K562 (cell line): ENCODE measurements around the gene GRIK2. TPM values are rescaled to one million over a fixed set of nuclear protein-coding genes. Genes with fewer than 3 reads are reported as not detected.

ENCODE experiments used
- ATAC-seq: fragments of 200-7000 bp; cut with Tn5 transposase; 3 replicates; pipeline ENCODE4 v1.9.1; 2020; ENCODE audit warnings: moderate library complexity
- BruUV-seq: library from RNA; stranded (reverse); fragments of 400-500 nt; replicated peaks from 2 replicates; lab custom pipeline; 2021; lab: Mats Ljungman, UMichigan
- CTCF ChIA-PET: fragments of 300-600 bp; formaldehyde crosslinking; extraction: SDS; loops from one replicate; lab custom pipeline; 2021; ENCODE audit warnings: low intra/inter-chr PET ratio; lab: Yijun Ruan, JAX
- POLR2A ChIA-PET: fragments of 300-600, 350-650 bp; sonication (Branson Sonifier 250); formaldehyde crosslinking; extraction: SDS; loops from one replicate; lab custom pipeline; 2021; ENCODE audit warnings: antibody characterized with exemption, inconsistent platforms; lab: Yijun Ruan, JAX
- DNase-seq, 4 experiments: peaks; one replicate each; pipeline versions ENCODE4 v3.0.0 to v3.0.0-alpha.2; 2011 to 2018; ENCODE audit warnings: low spot score in 3 of 4, mixed read lengths in 3 of 4; ENCODE audit errors: extremely low read depth in 1 of 4
- FAIRE-seq: peaks from 2 replicates; lab custom pipeline; 2011; peaks lifted over from hg19 to GRCh38; lab: Jason Lieb, UNC
- H2AFZ ChIP-seq: 2 replicates; pipeline ENCODE4 v1.6.0; 2011; ENCODE audit warnings: low read depth, low read length, control low read depth, inconsistent platforms
- H3K27ac ChIP-seq: fragments of 200-600 bp; 3 replicates; pipeline ENCODE4 v1.8.0; 2011; ENCODE audit warnings: low read depth, mild to moderate bottlenecking, control low read depth, inconsistent platforms, low read length, moderate library complexity, mixed read lengths; ENCODE audit errors: extremely low read depth
- H3K27me3 ChIP-seq, 2 experiments: fragments of 300-600 bp in 1 of 2; 2 replicates in 1 of 2; 3 replicates in 1 of 2; pipeline versions ENCODE4 v1.6.0 to v1.8.0; 2011; ENCODE audit warnings: inconsistent platforms in 2 of 2, low read length in 2 of 2, mild to moderate bottlenecking in 1 of 2, mixed read lengths in 1 of 2, moderate library complexity in 1 of 2; ENCODE audit not compliant: control insufficient read depth in 2 of 2, insufficient read depth in 2 of 2
- H3K36me3 ChIP-seq: fragments of 300-600 bp; 3 replicates; pipeline ENCODE4 v1.8.0; 2011; ENCODE audit warnings: mild to moderate bottlenecking, low read length, inconsistent platforms; ENCODE audit not compliant: control insufficient read depth, insufficient read depth
- H3K4me1 ChIP-seq, 2 experiments: fragments of 200-600 bp in 1 of 2; replicated peaks in 1 of 2; 2 replicates in 1 of 2; 3 replicates in 1 of 2; pipeline versions ENCODE4 v1.5.1 to v1.8.0; 2011; ENCODE audit warnings: inconsistent platforms in 2 of 2, low read length in 2 of 2, mild to moderate bottlenecking in 1 of 2, mixed read lengths in 1 of 2, moderate library complexity in 1 of 2; ENCODE audit not compliant: control insufficient read depth in 2 of 2, insufficient read depth in 2 of 2
- H3K4me2 ChIP-seq: 2 replicates; pipeline ENCODE4 v1.6.1; 2011; ENCODE audit warnings: low read length, control low read depth, inconsistent platforms, mixed read lengths; ENCODE audit not compliant: insufficient read depth
- H3K4me3 ChIP-seq: fragments of 200-600 bp; sonication (generic), shearing (Covaris generic); 2 replicates; pipeline ENCODE4 v1.5.1; 2016; ENCODE audit warnings: control low read depth, inconsistent platforms
- H3K79me2 ChIP-seq: fragments of 200-600 bp; 3 replicates; pipeline ENCODE4 v1.8.0; 2011; ENCODE audit warnings: low read length, inconsistent platforms; ENCODE audit not compliant: control insufficient read depth, insufficient read depth
- H3K9ac ChIP-seq, 2 experiments: 2 replicates each; pipeline versions ENCODE4 v1.6.0 to v1.6.1; 2011; ENCODE audit warnings: low read depth in 2 of 2, low read length in 2 of 2, control low read depth in 1 of 2, inconsistent platforms in 1 of 2, mild to moderate bottlenecking in 1 of 2, mixed read lengths in 1 of 2; ENCODE audit not compliant: insufficient read depth in 1 of 2
- H3K9me1 ChIP-seq: one replicate; pipeline ENCODE4 v1.6.0; 2011; ENCODE audit warnings: inconsistent platforms, mild to moderate bottlenecking, low read length, moderate library complexity; ENCODE audit not compliant: control insufficient read depth, insufficient read depth
- H3K9me3 ChIP-seq: replicated peaks from 2 replicates; pipeline ENCODE4 v1.5.1; 2011; ENCODE audit warnings: low read depth, low read length, inconsistent platforms; ENCODE audit not compliant: control insufficient read depth, insufficient read depth
- H4K20me1 ChIP-seq: replicated peaks from 2 replicates; pipeline ENCODE4 v1.6.1; 2011; ENCODE audit warnings: low read length, inconsistent platforms, mixed read lengths; ENCODE audit not compliant: control insufficient read depth, insufficient read depth
- HSF4 ChIP-seq: fragments of 250-450 bp; sonication (Bioruptor Pico); IDR thresholded peaks from 2 replicates; pipeline ENCODE4 v2.1.2; 2022; ENCODE audit warnings: mild to moderate bottlenecking, moderate library complexity, borderline replicate concordance
- TRIM28 ChIP-seq: fragments of 450-650 bp; IDR thresholded peaks from 2 replicates; pipeline ENCODE4 v1.6.1; 2017
- ZFP36 ChIP-seq: fragments of 150-350 bp; IDR thresholded peaks from 2 replicates; pipeline ENCODE4 v1.6.1; 2018; ENCODE audit warnings: low read length, low read depth; ENCODE audit not compliant: partially characterized antibody
- ZNF12 ChIP-seq: sonication (generic); formaldehyde crosslinking; IDR thresholded peaks from 2 replicates; pipeline ENCODE4 v1.4.0; 2020; ENCODE audit warnings: mild to moderate bottlenecking, missing genetic modification reagents
- ZNF174 ChIP-seq: fragments of 250-450 bp; sonication (Bioruptor Pico); IDR thresholded peaks from 2 replicates; pipeline ENCODE4 v1.4.0; 2020; ENCODE audit warnings: mild to moderate bottlenecking
- ZNF561 ChIP-seq: fragments of 450-650 bp; formaldehyde crosslinking; conservative IDR thresholded peaks from 2 replicates; pipeline ENCODE4 v1.4.0; 2020; ENCODE audit warnings: mild to moderate bottlenecking, moderate library complexity
- WGBS: fragments of 100-300 bp; shearing (Covaris generic); methylation state at CpG from one replicate; pipeline ENCODE4 v1.1.6; 2016; ENCODE audit warnings: low coverage, mixed read lengths; ENCODE audit not compliant: insufficient coverage; ENCODE audit errors: missing lambda C conversion rate; 5-methylcytosine and 5-hydroxymethylcytosine counted together
- in situ Hi-C: fragments of 300-500 bp; cut with MboI; formaldehyde crosslinking; loops from 4 replicates; pipeline ENCODE4 v1.15.0; 2018; ENCODE audit warnings: inconsistent platforms, mixed read lengths
- intact Hi-C: fragments of 100-400 bp; cut with micrococcal nuclease; formaldehyde crosslinking; loops from 2 replicates; pipeline ENCODE4 v1.14.2; 2022
- polyA plus RNA-seq, 8 experiments: library from polyadenylated mRNA; depleted of rRNA in 4 of 8; stranded (reverse) in 5 of 8; unstranded in 3 of 8; fragments of >200 nt; fragmentation: Nextera tagmentation in 2 of 8; fragmentation: Illumina TruSeq in 1 of 8; extraction: Ambion mirVana in 2 of 8; extraction: Trizol in 1 of 8; gene quantifications; 2 replicates each; pipeline versions ENCODE4 v1.2.1 to v1.2.3, GENCODE V29; 2011 to 2014; ENCODE audit warnings: inconsistent platforms in 1 of 8, missing spikeins in 1 of 8
- total RNA-seq, 7 experiments: library from RNA; depleted of rRNA in 6 of 7; stranded (reverse); fragments of >200 nt in 6 of 7; fragmentation: Illumina TruSeq in 2 of 7; extraction: Trizol in 2 of 7; gene quantifications; 2 replicates each; pipeline versions ENCODE4 v1.2.1 to v1.2.3, GENCODE V29; 2011 to 2021; ENCODE audit warnings: low replicate concordance in 1 of 7
- TF ChIP-seq, protein P1 (sequence below): fragments of 250-450 bp; sonication (Bioruptor Pico); IDR thresholded peaks from 2 replicates; pipeline ENCODE4 v1.8.0; 2022; ENCODE audit warnings: moderate library complexity, mild to moderate bottlenecking, inconsistent platforms

Gene GRIK2
- total and polyA plus RNA-seq, 9 of the 15 experiments (the other 6 are each of a cell fraction or from before 2014, with no cell fraction given): not detected

DNA sequence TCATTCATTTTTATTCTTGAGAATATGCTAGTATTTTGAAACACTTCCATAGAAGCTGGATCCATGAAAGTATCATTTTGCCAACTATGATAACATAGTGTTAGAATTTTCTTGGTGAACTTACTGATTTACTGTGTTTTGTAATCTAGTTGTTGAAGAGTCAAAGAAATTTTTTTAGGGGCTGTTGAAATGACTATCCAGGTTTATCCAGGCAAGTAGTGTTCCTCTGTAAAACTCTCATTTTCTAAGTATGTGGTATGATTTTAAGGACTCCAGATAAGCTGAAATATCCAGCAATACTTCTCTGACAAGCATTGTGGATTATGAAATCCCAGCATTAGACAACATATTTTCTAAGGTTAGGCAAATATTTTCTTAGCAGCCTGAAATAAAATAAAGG is 95.9 kb downstream of the GRIK2 start:
- H3K4me2 ChIP-seq: no peak overlapping the region
- no peaks in the 10 kb centered on the region for H3K4me1 ChIP-seq
- H3K79me2 ChIP-seq: no peaks in the 10 kb centered on the region
- H2AFZ ChIP-seq: no peak overlapping the region
- POLR2A ChIA-PET: no interaction called here
- no peaks in the 10 kb centered on the region for H3K9me3 ChIP-seq
- H3K9ac ChIP-seq: no peak overlapping the region
- no TSS peak for BruUV-seq
- no peak overlapping the region for H3K4me3 ChIP-seq
- in situ Hi-C loops (no loop called here), intact Hi-C loops (no loop called here)
- FAIRE-seq: no peak
- CTCF ChIA-PET: no interaction called here
- H4K20me1 ChIP-seq: no peaks in the 10 kb centered on the region
- no peaks in the 10 kb centered on the region for H3K36me3 ChIP-seq
- no peaks in the 10 kb centered on the region for H3K27me3 ChIP-seq
- TF ChIP-seq ZNF174 (CRISPR knock-in tag) (no peak), ZNF561 (CRISPR knock-in tag) (no peak), HSF4 (CRISPR knock-in tag) (no peak)
- TF ChIP-seq, protein P1, sequence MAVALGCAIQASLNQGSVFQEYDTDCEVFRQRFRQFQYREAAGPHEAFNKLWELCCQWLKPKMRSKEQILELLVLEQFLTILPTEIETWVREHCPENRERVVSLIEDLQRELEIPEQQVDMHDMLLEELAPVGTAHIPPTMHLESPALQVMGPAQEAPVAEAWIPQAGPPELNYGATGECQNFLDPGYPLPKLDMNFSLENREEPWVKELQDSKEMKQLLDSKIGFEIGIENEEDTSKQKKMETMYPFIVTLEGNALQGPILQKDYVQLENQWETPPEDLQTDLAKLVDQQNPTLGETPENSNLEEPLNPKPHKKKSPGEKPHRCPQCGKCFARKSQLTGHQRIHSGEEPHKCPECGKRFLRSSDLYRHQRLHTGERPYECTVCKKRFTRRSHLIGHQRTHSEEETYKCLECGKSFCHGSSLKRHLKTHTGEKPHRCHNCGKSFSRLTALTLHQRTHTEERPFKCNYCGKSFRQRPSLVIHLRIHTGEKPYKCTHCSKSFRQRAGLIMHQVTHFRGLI (CRISPR knock-in tag): no peak
- TF ChIP-seq, all 486 proteins: peak for 0
- Histone ChIP-seq H3K27ac (no peak overlapping the region), H3K9me1 (no peaks in the 10 kb centered on the region)
- no peak for DNase-seq
- no peak for ATAC-seq

DNA sequence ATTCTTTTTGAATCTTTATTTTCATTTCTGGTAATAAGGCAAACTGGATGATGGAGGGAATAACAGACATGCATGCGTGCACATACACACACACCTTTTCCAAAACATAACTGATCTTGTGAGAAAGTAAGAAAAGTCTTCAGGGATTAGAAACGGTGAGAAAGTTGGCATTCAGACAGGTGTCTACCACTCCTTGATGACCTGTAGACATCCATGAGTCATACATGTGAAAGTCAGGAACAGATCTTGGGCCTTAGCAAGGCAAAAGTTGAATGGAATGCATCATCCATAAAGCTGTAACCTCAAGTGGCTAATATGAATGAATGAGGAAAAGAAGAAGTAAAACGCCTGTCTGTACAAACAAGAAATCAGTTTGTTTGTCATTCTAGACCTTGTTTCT is 97.3 kb downstream of the GRIK2 start:
- in situ Hi-C loops: no loop called here
- no peak for ATAC-seq

More for the DNA sequence above, 97.3 kb downstream of the GRIK2 start:
- Histone ChIP-seq H3K4me2 (no peak overlapping the region), H3K79me2 (no peaks in the 10 kb centered on the region), H3K4me1 (no peaks in the 10 kb centered on the region), H3K27me3 (no peaks in the 10 kb centered on the region), H3K9me1 (no peaks in the 10 kb centered on the region), H3K9me3 (no peaks in the 10 kb centered on the region), H3K27ac (no peak overlapping the region), H2AFZ (no peak overlapping the region), H3K4me3 (no peak overlapping the region), H3K9ac (no peak overlapping the region), H3K36me3 (no peaks in the 10 kb centered on the region), H4K20me1 (no peaks in the 10 kb centered on the region)
- no TSS peak for BruUV-seq
- no peak for DNase-seq
- CTCF ChIA-PET: no interaction called here
- WGBS: 0% methylated on average over 3 of the region's 3 CpGs
- no peak for FAIRE-seq
- POLR2A ChIA-PET: no interaction called here
- intact Hi-C loops: no loop called here
- TF ChIP-seq ZNF12 (CRISPR knock-in tag): no peak
- no peak for TF ChIP-seq TRIM28
- no peak for TF ChIP-seq ZFP36
